Measurements from ENCODE around the gene PRSS50.

PRSS50 gene

DNA sequence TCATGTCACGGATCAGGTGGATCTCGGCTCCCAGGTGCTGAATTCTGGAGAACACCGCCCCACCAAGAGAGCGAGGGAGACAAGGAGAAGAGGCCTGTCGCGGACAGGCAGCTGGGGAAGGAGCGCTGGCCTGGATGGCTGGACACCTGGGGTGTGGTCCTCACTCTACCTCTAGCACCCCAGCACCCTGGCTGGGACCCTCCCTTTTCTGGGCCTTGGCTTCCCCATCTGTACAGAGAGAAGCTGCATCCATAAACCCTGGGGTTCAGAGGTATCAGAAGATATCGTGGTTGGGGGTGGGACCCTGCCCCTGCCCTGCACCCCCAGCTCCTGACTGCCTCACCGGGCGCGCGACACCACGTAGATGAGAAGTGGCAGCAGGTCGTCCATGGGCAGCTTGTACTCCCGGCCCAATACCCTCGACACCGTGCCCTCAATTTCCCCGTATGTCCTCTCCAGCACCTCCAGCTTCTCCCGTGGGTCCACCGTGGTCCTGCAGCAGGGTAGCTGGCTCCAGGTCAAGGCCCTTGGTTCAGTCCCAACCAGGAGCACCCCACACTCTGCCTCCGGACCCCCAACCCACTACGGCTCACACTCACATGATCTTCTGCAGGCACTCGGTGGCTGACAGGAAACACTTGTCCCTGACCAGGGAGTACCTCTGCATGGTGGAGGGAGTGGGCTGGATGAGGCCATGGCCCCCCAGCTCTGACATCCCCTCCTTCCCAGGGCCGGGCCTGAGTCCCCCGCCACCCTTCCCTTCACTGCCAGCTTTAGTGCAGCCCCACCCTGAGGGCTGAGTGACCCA is 45.9 kb downstream of the PRSS50 start:
- DNase-seq (ENCODE audit: low read depth in 2 of 2, low spot score in 1 of 2) = no peak

DNA sequence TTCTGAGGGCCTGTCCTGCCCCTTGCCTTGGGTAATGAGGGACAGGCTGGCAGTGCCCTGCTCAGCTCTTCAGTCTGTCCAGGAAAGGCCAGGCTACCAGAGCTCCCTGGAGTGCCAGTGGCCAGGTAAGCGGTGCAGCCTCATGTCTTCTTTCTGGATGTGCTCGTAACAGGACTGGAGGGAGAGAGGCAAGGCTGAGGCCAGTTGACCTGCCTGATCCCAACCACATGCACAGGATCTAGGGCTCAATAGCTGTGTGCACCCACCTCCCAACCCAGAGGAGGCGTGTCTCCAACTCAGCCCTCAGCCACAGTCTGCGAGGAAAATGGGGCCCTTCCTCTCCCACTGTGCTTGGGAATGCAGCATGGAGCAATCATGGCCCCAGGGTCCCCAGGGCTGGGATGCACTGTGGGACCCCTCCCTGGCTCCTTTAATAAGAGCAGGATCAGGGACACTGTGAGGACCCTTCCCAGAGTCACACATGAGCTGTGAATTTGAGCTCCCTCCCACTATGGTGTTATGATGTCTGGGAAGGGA is 46.7 kb downstream of the PRSS50 start:
- no peak for DNase-seq (ENCODE audit: low read depth in 2 of 2, low spot score in 1 of 2)

DNA sequence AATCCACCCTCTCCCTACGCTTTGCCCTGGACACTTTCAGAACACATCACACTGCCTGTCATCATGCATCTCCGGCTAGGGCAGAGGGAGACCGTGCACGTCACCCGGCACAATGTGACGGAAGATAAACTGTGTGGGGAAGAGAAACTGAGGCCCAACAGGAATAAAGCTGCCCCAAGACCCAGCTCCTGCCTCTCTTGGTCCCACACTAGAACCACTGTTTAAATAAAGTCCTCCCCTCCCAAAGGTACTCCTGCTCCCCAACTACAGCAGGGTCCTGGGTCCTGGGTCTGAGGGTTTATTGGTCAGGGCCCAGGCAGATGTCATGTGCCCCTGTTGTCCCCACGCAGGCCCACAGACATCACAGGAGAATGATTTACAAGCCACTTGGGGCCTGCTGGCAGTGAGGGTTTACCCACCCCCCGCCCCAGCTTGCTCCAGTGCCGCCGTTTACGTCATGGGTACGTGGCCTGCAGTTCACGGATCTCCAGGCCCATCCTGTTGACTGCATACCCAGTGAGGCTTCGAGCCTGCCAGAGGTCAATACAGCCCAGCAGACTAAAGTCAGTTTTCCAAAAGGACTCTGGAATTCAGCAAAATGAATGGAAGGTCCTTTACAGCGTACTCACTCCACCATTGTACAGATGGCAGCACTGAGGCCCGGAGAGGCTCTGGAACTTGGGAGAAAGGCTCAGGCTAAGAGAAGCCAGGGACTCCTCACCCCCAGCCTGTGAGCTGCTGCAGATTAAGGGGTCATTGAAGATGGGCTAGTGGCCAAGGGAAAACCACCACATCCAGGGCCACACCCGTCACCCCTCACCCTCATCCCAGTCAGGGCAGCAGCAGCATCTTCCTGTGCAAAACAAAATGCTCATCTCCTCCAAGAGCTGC is 47.4 kb downstream of the PRSS50 start:
- no peak for DNase-seq (ENCODE audit: low read depth in 2 of 2, low spot score in 1 of 2)

DNA sequence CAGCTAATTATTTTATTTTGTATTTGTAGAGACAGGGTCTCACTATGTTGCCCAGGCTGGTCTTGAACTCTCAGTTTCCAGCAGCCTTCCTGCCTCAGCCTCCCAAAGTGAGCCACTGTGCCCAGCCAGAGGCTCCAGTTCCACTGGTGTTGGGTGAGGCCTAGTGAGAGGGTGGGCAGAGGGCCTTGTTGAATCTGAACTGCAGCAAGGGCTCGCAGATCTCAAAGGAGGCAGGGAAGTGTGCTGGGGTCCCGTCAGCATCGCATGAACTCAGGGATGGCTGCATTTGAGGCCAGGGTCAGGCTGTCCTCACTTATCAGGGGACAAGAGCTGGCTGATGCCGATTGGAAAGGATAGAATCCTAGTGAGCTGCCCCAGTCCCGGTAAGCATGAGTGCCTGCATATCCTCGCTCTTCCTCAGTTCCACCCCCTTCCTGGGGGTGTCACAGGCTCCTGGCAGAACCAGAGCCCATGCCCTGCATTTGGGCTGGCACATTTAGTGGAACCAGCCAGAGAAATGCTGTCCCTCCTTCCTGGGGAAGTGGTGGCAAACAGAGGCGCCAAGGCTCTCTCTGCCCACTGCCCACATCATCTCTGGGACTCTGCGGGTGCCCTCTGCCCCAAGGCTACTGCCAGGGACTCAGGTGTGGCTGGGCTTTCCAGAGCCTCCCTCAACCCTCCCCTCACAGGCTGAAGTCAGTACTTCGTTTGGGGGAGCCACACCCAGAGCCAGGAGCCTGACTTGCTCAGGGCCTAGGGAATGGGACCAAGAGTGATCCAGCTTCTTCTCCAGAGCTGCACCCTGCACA is 48.3 kb downstream of the PRSS50 start:
- DNase-seq (ENCODE audit: low read depth in 2 of 2, low spot score in 1 of 2) = no peak

DNA sequence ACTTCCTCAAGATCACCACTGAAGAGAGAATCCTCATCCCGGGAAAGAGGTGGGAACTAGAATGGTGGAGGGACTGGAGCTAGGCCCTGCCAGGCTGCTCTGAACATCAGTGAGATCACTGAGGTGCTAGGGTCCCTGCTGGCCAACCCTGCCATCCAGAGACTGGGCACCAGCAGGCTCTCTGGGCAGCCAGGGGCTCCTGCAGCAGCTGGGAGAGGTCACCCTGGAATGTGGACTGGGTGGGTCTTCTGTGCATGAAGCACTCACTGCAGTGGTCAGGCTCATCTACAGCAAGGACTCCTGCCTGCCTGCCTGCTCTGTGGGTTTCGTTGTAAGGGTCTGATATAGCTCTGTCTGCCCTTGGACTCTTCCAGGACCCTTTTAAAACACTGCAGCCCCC is 49.1 kb downstream of the PRSS50 start:
- DNase-seq (ENCODE audit: low read depth in 2 of 2, low spot score in 1 of 2) = no peak

DNA sequence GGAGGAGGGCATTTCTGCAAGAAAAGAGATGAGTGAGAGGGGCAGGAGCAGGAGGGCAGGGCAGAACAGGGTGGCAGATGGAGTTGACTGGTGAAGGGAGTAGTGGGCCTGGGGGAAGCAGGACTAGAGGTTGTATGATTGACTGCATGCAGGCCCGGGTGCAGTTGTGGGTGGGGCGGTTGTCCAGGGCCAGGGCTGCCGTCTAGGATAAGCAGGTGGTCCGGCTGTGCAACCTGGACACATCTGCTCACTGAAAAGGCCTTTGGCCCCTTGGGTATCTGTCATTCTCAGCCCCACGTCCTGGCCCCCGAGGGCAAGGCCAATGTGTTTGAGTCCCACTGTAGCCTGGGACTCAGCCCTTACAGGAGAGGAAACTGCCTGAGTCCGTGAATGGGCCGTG is 49.6 kb downstream of the PRSS50 start:
- DNase-seq (ENCODE audit: low read depth in 2 of 2, low spot score in 1 of 2) = no peak

DNA sequence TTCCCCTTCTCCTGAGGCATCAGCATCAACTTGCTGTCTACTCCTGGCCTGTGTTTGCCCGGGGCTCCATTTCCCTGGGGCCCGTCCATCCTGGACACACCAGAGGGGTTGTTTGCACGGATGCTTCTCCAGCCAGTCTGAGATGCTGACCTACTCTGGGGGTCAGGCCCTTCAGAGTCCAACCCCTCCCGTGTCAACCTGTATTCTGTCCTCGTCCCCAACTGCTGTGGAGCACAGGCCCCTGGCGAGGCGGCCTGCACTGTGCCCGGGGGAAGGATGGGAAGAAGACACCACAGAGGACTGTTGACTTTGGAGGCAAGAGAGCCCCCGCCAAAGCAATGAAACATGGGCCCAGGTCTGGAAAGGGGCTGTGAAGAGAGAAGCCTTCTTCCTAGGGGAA is 50.0 kb downstream of the PRSS50 start:
- no peak for DNase-seq (ENCODE audit: low read depth in 2 of 2, low spot score in 1 of 2)

DNA sequence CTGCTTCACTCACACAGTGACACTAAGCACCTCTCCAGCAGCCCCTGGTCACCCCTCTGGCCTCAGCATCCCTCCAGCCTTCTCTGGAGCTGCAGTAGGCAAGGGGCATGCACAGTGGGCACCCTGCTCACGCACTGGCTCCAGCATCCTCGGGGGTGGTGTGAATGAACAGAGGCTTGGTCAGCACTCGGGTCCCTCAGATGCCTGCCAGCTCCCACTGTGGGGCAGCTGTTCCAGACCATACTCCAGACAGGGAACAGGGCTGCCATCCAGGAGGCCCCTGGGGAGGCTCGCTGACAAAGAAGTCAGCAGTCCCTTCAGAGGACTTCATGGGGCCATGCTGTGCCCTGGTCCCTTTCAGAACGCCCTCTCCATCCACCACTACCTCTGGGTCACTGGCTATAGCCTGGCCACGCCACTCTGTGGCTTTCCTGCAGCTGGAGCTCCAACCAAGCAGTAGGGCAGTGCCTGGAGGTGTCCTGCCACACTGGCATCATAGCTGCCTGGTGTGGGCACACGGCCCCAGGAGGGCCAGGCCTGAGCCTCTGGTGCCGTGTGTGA is 50.5 kb downstream of the PRSS50 start:
- DNase-seq (ENCODE audit: low read depth in 2 of 2, low spot score in 1 of 2) = no peak

DNA sequence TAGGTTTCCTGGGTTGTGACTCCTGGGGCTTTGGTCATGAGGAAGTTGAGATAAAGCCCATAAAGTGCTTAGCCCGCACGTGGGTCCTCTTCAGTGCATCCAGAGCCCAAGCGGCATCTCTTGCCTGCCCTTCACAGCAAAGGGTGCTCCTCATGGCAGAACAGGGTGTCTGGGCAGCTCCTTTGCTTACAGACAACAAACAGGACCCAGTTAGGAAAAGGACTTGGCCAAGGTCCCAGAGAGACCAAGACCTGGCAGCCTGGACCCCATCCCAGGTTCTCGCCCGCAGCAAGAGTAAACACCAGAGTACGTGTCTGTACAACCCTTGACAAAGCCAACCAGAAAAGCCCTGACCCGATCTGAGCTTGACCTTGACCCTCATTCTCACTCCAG is 51.2 kb downstream of the PRSS50 start:
- DNase-seq (ENCODE audit: low read depth in 2 of 2, low spot score in 1 of 2) = no peak

DNA sequence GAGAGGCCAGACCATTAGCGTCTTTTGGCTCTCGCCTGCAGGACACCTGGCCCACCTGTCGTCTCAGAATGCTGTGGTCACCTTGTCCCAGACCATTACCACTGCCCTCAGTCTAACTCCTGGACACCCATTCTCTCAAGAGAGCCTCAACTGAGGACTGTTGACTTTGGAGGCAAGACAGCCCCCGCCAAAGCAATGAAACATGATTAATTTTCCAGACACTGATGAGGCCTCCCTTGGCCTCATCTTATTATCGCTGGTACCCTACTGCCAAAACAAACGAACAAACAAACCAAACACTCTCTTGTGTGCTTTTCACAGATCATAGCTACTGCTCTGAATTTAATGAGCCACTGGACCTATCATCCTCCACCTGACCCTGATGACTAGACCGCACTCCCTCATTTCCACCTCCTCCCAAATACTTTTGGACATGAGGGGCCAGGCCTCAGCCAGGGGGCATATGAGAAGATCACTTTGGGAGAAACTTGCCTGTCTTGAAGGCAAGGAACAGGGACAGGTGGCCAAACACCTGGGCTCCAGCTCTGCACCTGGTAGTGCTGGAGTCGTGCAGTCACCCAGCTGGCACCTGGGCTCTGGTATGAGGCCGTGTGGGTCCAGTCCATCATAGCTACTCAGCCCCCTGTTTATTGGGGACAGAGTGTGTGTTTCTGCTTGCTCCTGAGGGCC is 51.8 kb downstream of the PRSS50 start:
- DNase-seq (ENCODE audit: low read depth in 2 of 2, low spot score in 1 of 2) = no peak

DNA sequence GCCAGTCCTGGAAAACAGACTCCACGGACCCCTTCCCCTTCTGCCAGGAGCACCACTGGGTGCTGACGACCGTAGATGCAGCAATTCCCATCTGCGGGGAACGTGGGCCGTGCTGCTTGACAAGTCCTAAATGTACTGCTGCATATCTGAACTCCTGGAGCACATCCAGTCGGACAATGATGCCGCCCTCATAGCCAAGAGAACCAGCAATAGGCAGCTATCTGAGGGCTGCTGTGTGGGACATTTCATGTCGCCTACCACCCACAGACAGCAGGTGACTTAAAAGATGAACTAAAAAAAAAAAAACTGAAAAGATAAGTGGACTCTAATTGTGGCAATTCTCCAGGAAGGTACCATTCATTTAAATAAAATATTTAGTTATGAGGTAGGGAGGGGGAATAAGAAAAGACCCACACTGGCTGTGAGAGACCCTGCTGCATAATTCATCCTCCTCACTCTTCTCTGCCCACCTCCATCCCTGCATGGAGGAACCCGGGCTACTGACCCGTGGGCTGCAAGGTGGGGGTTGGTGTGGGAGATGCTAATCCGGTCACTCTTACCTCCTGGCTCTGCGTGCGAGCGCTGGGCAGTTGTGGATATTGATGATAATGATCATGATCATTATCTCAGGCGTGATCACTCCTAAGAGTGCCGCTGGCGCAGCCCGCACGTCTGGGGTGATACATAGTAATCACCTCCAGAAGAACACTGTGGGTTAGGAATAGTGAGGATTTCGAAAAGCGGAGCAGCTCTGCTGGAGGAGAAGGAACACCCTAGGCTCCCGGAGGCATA is 52.5 kb downstream of the PRSS50 start:
- no peak for DNase-seq (ENCODE audit: low read depth in 2 of 2, low spot score in 1 of 2)

DNA sequence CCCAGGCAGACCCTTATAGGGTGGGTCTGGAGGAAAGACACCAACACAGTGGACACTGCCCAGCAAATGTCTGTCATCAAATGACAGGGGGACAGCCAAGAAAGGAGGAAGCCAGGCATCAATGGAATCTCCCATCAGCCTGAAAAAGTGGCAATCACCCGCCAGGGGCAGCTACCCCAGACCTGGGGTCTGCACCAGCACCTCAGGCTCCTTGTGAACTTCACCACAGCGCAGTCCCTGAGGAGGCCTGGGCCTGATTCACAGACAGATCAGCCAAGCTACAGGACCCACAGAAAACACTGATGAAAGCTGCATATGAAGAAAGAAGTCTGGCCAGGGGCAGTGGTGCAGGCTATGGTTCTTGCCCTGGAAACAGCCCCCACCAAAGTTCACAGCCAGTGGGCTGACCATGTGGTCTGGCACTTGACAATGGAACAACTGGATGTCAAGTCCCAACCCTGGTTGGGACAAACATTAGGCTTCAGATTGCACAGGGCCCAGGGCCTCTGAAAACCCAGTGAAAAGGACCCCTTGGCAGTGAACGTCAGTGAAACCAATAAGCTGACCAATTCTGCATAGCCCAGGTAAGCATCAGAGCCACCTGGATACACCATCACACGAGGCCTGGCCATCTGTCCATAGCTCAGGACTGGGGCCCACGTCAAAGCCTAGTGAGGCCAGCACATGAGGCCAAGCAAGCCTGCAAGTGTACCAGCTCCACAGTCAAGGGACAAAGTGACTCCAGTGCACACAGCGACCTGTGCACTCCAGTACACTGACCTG is 53.3 kb downstream of the PRSS50 start:
- no peak for DNase-seq (ENCODE audit: low read depth in 2 of 2, low spot score in 1 of 2)

DNA sequence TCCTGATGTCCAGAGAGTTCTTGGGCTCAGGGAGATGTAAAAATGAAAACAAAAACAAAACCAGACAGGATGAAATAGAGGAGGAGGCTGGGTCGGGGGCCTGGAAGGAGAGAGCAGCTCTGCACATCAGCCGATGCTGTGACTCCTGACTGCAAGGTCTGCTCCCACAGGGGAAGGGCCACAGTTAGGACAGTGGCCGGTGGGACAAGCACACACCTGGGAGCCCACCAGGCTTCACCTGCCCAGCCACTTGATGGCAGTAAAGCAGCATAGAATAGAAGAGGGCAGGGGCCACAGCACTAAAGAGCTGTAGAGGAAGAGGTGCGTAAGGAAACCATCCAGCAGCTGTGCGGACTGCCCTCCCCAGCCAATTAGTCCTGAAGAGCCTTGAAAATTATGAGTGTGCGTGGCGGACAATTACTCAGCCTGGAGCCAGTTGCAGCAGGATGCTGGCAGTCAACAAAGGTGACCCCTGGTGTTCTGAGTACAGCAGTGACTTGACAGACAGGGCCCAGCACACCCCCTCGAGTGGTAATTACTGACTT is 54.0 kb downstream of the PRSS50 start:
- no peak for DNase-seq (ENCODE audit: low read depth in 2 of 2, low spot score in 1 of 2)

DNA sequence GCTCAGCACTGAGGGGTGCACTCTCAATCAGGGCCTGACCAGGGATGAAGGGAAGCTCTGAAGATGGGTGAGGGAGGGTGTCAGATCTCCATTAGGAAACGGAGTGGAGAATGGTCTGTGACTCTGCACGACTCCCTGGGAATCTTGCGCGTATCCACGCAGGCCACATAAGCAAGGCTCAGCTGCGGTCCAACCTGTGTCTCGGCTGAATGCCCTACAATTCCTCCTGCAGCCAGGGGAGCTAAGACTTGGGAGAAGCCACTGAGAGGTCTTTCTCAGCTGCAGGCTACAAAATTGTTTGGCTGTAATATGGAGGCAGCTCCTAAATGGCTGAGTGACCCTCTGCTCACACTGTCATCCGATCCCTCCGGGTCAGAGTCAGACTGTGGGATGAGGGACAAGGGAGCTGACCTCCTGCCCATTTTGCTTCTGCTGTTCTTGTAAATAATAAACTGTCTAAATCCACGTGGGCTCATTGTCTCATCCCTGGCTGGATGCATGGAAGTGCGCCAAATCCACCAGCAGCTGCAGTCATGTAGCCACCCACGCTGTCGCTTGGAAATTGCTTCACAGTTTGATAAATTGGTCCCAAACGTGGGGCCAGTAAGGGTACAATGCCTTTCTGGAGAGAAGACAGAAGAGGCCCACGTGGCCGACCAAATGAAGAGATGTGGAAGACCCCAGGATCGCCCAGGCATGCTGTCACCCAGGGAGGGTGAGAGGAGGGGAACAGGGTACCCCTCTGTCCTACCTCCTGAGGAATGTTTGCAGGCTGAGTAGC is 54.7 kb downstream of the PRSS50 start:
- no peak for DNase-seq (ENCODE audit: low read depth in 2 of 2, low spot score in 1 of 2)

All from stimulated activated CD8-positive, alpha-beta memory T cell treated with anti-CD3 and anti-CD28 coated beads, Interleukin-4, amount 100 ng/mL, for 4 hours (primary cell).